H1 (cell line): Measurements from ENCODE around the gene HACD2. TPM values are rescaled to one million over a fixed set of nuclear protein-coding genes. Genes with fewer than 3 reads are reported as not detected.

Source experiments
- CTCF ChIA-PET: fragments of 300-600 bp; sonication (Branson Sonifier 250); formaldehyde crosslinking; loops from one replicate; lab custom pipeline; 2021; ENCODE audit not compliant: partially characterized antibody; lab: Charles Lee
- POLR2A ChIA-PET: fragments of 300-600 bp; sonication (Branson Sonifier 250); formaldehyde crosslinking; loops from one replicate; lab custom pipeline; 2021; ENCODE audit warnings: inconsistent platforms; ENCODE audit not compliant: partially characterized antibody; lab: Charles Lee
- DNase-seq, 2 experiments: peaks; one replicate each; pipeline versions ENCODE4 v3.0.0 to v3.0.0-alpha.2; 2010 to 2022; ENCODE audit warnings: low spot score in 2 of 2, low read depth in 1 of 2, mixed read lengths in 1 of 2
- FAIRE-seq: peaks from 2 replicates; lab custom pipeline; 2011; peaks lifted over from hg19 to GRCh38; lab: Jason Lieb, UNC
- H2AFZ ChIP-seq: 2 replicates; pipeline ENCODE4 v1.8.1; 2012; ENCODE audit warnings: low read length, inconsistent platforms
- H2AK5ac ChIP-seq: 2 replicates; pipeline ENCODE4 v1.6.1; 2013; ENCODE audit warnings: low read depth, low read length
- H2BK120ac ChIP-seq: replicated peaks from 2 replicates; pipeline ENCODE3; 2013; ENCODE audit warnings: low read depth, low read length, inconsistent platforms
- H2BK12ac ChIP-seq: 2 replicates; pipeline ENCODE4 v1.6.1; 2013; ENCODE audit warnings: low read depth, low read length
- H2BK15ac ChIP-seq: 2 replicates; pipeline ENCODE4 v1.6.1; 2013; ENCODE audit warnings: low read length
- H2BK20ac ChIP-seq: 2 replicates; pipeline ENCODE4 v1.6.1; 2013; ENCODE audit warnings: low read length
- H2BK5ac ChIP-seq: 2 replicates; pipeline ENCODE4 v1.6.1; 2013; ENCODE audit warnings: low read depth, low read length
- H3K14ac ChIP-seq: 2 replicates; pipeline ENCODE4 v1.6.1; 2013; ENCODE audit warnings: inconsistent platforms; ENCODE audit not compliant: insufficient read length
- H3K18ac ChIP-seq: 2 replicates; pipeline ENCODE4 v1.6.1; 2013; ENCODE audit warnings: low read length; ENCODE audit errors: extremely low read depth
- H3K23ac ChIP-seq: 2 replicates; pipeline ENCODE4 v1.6.1; 2013; ENCODE audit warnings: inconsistent platforms; ENCODE audit not compliant: insufficient read length
- H3K23me2 ChIP-seq: 2 replicates; pipeline ENCODE4 v1.6.1; 2013; ENCODE audit warnings: low read depth, low read length
- H3K27ac ChIP-seq: 2 replicates; pipeline ENCODE4 v1.6.1; 2011; ENCODE audit warnings: low read depth, low read length, inconsistent platforms
- H3K27me3 ChIP-seq, 4 experiments: replicated peaks in 1 of 4; 1 replicate in 1 of 4; 2 replicates in 3 of 4; pipeline versions ENCODE4 v1.6.1 to v1.8.1; 2011 to 2013; ENCODE audit warnings: low read length in 3 of 4, mild to moderate bottlenecking in 3 of 4, inconsistent platforms in 2 of 4, mixed read lengths in 2 of 4, moderate library complexity in 1 of 4; ENCODE audit not compliant: control insufficient read depth in 3 of 4, insufficient read depth in 3 of 4; ENCODE audit errors: extremely low read depth in 1 of 4
- H3K36me3 ChIP-seq, 4 experiments: 2 replicates each; pipeline versions ENCODE4 v1.6.1 to v1.8.1; 2011 to 2013; ENCODE audit warnings: mild to moderate bottlenecking in 4 of 4, low read length in 3 of 4, moderate library complexity in 2 of 4, control low read depth in 1 of 4, inconsistent platforms in 1 of 4; ENCODE audit not compliant: insufficient read depth in 4 of 4, control insufficient read depth in 2 of 4
- H3K4ac ChIP-seq: replicated peaks from 2 replicates; pipeline ENCODE3; 2013; ENCODE audit warnings: low read length, low read depth, mixed read lengths, inconsistent platforms; ENCODE audit not compliant: insufficient read length
- H3K4me1 ChIP-seq, 4 experiments: replicated peaks in 1 of 4; 1 replicate in 1 of 4; 2 replicates in 3 of 4; pipeline versions ENCODE4 v1.6.1 to v1.8.1; 2011 to 2013; ENCODE audit warnings: low read length in 3 of 4, inconsistent platforms in 2 of 4, mixed read lengths in 1 of 4; ENCODE audit not compliant: insufficient read depth in 4 of 4, control insufficient read depth in 3 of 4
- H3K4me2 ChIP-seq, 2 experiments: 2 replicates each; pipeline versions ENCODE4 v1.6.1 to v1.8.1; 2011 to 2013; ENCODE audit warnings: low read depth in 2 of 2, low read length in 2 of 2, control low read depth in 1 of 2, inconsistent platforms in 1 of 2, mild to moderate bottlenecking in 1 of 2; ENCODE audit not compliant: insufficient read depth in 1 of 2
- H3K4me3 ChIP-seq, 4 experiments: fragments of 200-600, 300-600 bp in 1 of 4; sonication (generic), shearing (Covaris generic), sonication (Bioruptor Twin) in 1 of 4; 2 replicates each; pipeline versions ENCODE4 v1.5.1 to v1.8.1; 2011 to 2016; ENCODE audit warnings: low read length in 4 of 4, low read depth in 3 of 4, control low read depth in 2 of 4, inconsistent platforms in 2 of 4, mild to moderate bottlenecking in 2 of 4, mixed read lengths in 1 of 4, moderate library complexity in 1 of 4; ENCODE audit not compliant: insufficient read depth in 2 of 4; ENCODE audit errors: extremely low read depth in 1 of 4
- H3K56ac ChIP-seq: replicated peaks from 2 replicates; pipeline ENCODE3; 2013; ENCODE audit warnings: low read depth, mild to moderate bottlenecking, mixed read lengths, low read length, inconsistent platforms; ENCODE audit not compliant: insufficient read length
- H3K79me1 ChIP-seq: 2 replicates; pipeline ENCODE4 v1.6.1; 2013; ENCODE audit warnings: low read depth, low read length, control low read depth
- H3K79me2 ChIP-seq, 2 experiments: 2 replicates each; pipeline versions ENCODE4 v1.6.1 to v1.8.1; 2012 to 2013; ENCODE audit warnings: low read length in 2 of 2, mild to moderate bottlenecking in 2 of 2, inconsistent platforms in 1 of 2; ENCODE audit not compliant: insufficient read depth in 2 of 2, control insufficient read depth in 1 of 2
- H3K9ac ChIP-seq, 4 experiments: replicated peaks in 1 of 4; 1 replicate in 1 of 4; 2 replicates in 3 of 4; pipeline versions ENCODE4 v1.6.1 to v1.8.1; 2011 to 2013; ENCODE audit warnings: low read depth in 3 of 4, low read length in 3 of 4, control low read depth in 2 of 4, mild to moderate bottlenecking in 2 of 4, moderate library complexity in 2 of 4, inconsistent platforms in 1 of 4; ENCODE audit errors: extremely low read depth in 1 of 4
- H3K9me3 ChIP-seq, 2 experiments: 2 replicates each; pipeline versions ENCODE4 v1.6.1 to v1.8.1; 2012 to 2013; ENCODE audit warnings: mild to moderate bottlenecking in 2 of 2, moderate library complexity in 2 of 2, control low read depth in 1 of 2, inconsistent platforms in 1 of 2, low read depth in 1 of 2, low read length in 1 of 2, mixed read lengths in 1 of 2; ENCODE audit not compliant: insufficient read depth in 2 of 2
- H4K20me1 ChIP-seq, 2 experiments: replicated peaks in 1 of 2; 2 replicates each; pipeline versions ENCODE3 to v1.8.1; 2011 to 2013; ENCODE audit warnings: inconsistent platforms in 2 of 2, low read length in 2 of 2, mild to moderate bottlenecking in 1 of 2; ENCODE audit not compliant: insufficient read depth in 2 of 2, control insufficient read depth in 1 of 2
- H4K5ac ChIP-seq: 2 replicates; pipeline ENCODE4 v1.6.1; 2013; ENCODE audit warnings: low read length, low read depth, mixed read lengths, inconsistent platforms; ENCODE audit not compliant: insufficient read length
- H4K8ac ChIP-seq: 2 replicates; pipeline ENCODE4 v1.8.0; 2013; ENCODE audit warnings: mild to moderate bottlenecking, moderate library complexity, low read length, inconsistent platforms; ENCODE audit not compliant: insufficient read depth; ENCODE audit errors: extremely low read depth
- H4K91ac ChIP-seq: replicated peaks from 2 replicates; pipeline ENCODE3; 2013; ENCODE audit warnings: low read length, mixed read lengths, inconsistent platforms; ENCODE audit not compliant: insufficient read length
- ASH2L ChIP-seq: fragments of 200-600, 300-600 bp; sonication (generic); IDR thresholded peaks from one replicate; pipeline ENCODE4 v1.7.1; 2017; ENCODE audit warnings: low read length
- ATF3 ChIP-seq: IDR thresholded peaks from 2 replicates; pipeline ENCODE4 v1.6.1; 2011; ENCODE audit warnings: low read depth, mild to moderate bottlenecking, low read length; ENCODE audit not compliant: insufficient read depth
- CHD1 ChIP-seq: IDR thresholded peaks from 2 replicates; pipeline ENCODE4 v1.6.1; 2012; ENCODE audit warnings: low read depth, low read length, improper control_type of control experiment
- CTBP2 ChIP-seq: IDR thresholded peaks from 2 replicates; pipeline ENCODE4 v1.7.0; 2011; ENCODE audit warnings: borderline replicate concordance, mild to moderate bottlenecking, moderate library complexity, mixed read lengths, low read length; ENCODE audit not compliant: insufficient read depth, insufficient read length
- CTCF ChIP-seq, 3 experiments: IDR thresholded peaks; 1 replicate in 2 of 3; 2 replicates in 1 of 3; pipeline versions ENCODE4 v1.5.1 to v1.6.1; 2011; ENCODE audit warnings: low read length in 3 of 3, mild to moderate bottlenecking in 3 of 3, inconsistent platforms in 2 of 3, low read depth in 1 of 3, moderate library complexity in 1 of 3; ENCODE audit not compliant: insufficient read depth in 1 of 3; ENCODE audit errors: control extremely low read depth in 1 of 3
- EGR1 ChIP-seq: IDR thresholded peaks from 2 replicates; pipeline ENCODE4 v1.6.1; 2011; ENCODE audit warnings: low read depth, low read length, borderline replicate concordance
- HDAC6 ChIP-seq: IDR thresholded peaks from one replicate; pipeline ENCODE4 v1.7.1; 2012; ENCODE audit warnings: low read depth, mild to moderate bottlenecking, inconsistent platforms, low read length, moderate library complexity
- MAFK ChIP-seq: IDR thresholded peaks from 2 replicates; pipeline ENCODE4 v1.6.1; 2012; ENCODE audit warnings: low read depth, mild to moderate bottlenecking, improper control_type of control experiment, low read length
- NRF1 ChIP-seq: IDR thresholded peaks from 2 replicates; pipeline ENCODE4 v1.6.1; 2011; ENCODE audit warnings: mild to moderate bottlenecking, low read depth, low read length, improper control_type of control experiment
- RXRA ChIP-seq: IDR thresholded peaks from 2 replicates; pipeline ENCODE4 v1.6.1; 2011; ENCODE audit warnings: low read depth, mild to moderate bottlenecking, low read length, moderate library complexity; ENCODE audit not compliant: insufficient read depth
- TAF1 ChIP-seq: IDR thresholded peaks from 2 replicates; pipeline ENCODE4 v1.6.1; 2011; ENCODE audit warnings: mild to moderate bottlenecking, low read depth, low read length
- TBP ChIP-seq: IDR thresholded peaks from 2 replicates; pipeline ENCODE4 v1.6.1; 2011; ENCODE audit warnings: low read depth, low read length, improper control_type of control experiment
- WGBS, 2 experiments: shearing (Covaris generic) in 1 of 2; methylation state at CpG; one replicate each; pipeline versions ENCODE4 v1.1.6 to v1.1.7; 2013 to 2015; ENCODE audit warnings: low lambda C conversion rate in 2 of 2, mixed read lengths in 2 of 2, inconsistent platforms in 1 of 2, low coverage in 1 of 2, missing lambda C conversion rate in 1 of 2; ENCODE audit not compliant: insufficient replicate concordance in 2 of 2, insufficient coverage in 1 of 2, insufficient read length in 1 of 2; ENCODE audit errors: extremely low coverage in 1 of 2, missing lambda C conversion rate in 1 of 2; 5-methylcytosine and 5-hydroxymethylcytosine counted together
- polyA plus RNA-seq, 7 experiments: library from polyadenylated mRNA; depleted of rRNA in 3 of 7; stranded (reverse) in 5 of 7; unstranded in 2 of 7; fragments of >200 nt in 5 of 7; fragments of 200-250 nt in 2 of 7; gene quantifications; 1 replicate in 5 of 7; 2 replicates in 1 of 7; 4 replicates in 1 of 7; pipeline versions ENCODE4 v1.2.1 to v1.2.3, GENCODE V29; 2011 to 2013; ENCODE audit warnings: missing spikeins in 2 of 7, mixed read lengths in 2 of 7
- total RNA-seq: library from RNA; stranded (reverse); fragmentation: NEBNext Ultra II Directional; extraction: Animal tissue kit (Norgen Biotek cat#: 25700); gene quantifications from 2 replicates; pipeline ENCODE4 v1.2.1, GENCODE V29; 2021

HACD2 gene
- total and polyA plus RNA-seq, 2 of the 8 experiments (the other 6 are each of a cell fraction or from before 2014, with no cell fraction given): 24.9 to 31.2 TPM

GRCh38 chr3:123485551-123485950 lies 99.3 kb downstream of the HACD2 start:
- Histone ChIP-seq H2BK15ac (no peak overlapping the region), H4K20me1 (no peaks in the 10 kb centered on the region), H3K18ac (no peak overlapping the region), H3K79me2 (no peaks in the 10 kb centered on the region), H4K8ac (no peak overlapping the region), H3K4me3 (no peak overlapping the region), H3K4ac (no peak overlapping the region), H4K5ac (no peak overlapping the region), H3K9ac (no peak overlapping the region), H3K23ac (no peak overlapping the region), H2AK5ac (no peak overlapping the region), H2BK5ac (no peak overlapping the region), H3K14ac (no peak overlapping the region), H3K27me3 (no peaks in the 10 kb centered on the region), H3K56ac (no peak overlapping the region), H2BK120ac (no peak overlapping the region), H2BK20ac (no peak overlapping the region), H3K27ac (no peak overlapping the region), H3K23me2 (no peaks in the 10 kb centered on the region), H3K9me3 (no peaks in the 10 kb centered on the region), H2AFZ (no peak overlapping the region), H3K36me3 (no peaks in the 10 kb centered on the region), H3K4me2 (no peak overlapping the region), H3K4me1 (no peaks in the 10 kb centered on the region), H3K79me1 (no peaks in the 10 kb centered on the region), H4K91ac (no peak overlapping the region), H2BK12ac (no peak overlapping the region)
- ChIA-PET CTCF (interaction anchor here (0.7 to 4.9 kb wide), 11 partner anchors 8 to 178 kb away, joined by 3 to 22 read pairs (median 5); no protein-coding TSS in a partner anchor), POLR2A (interaction anchor here (1.6 kb wide), 1 partner anchor 11 kb away, joined by 3 read pairs; no protein-coding TSS in a partner anchor)
- FAIRE-seq: no peak
- WGBS, 2 experiments: 96% methylated on average over 4 of the region's 4 CpGs; no CpG with 5 or more reads in 1 of the 2 experiments
- DNase-seq: no peak
- no peak for TF ChIP-seq TAF1
- no peak for TF ChIP-seq HDAC6
- no peak for TF ChIP-seq CTCF (IDR thresholded peaks at IDR 0.05; ENCODE audit: control extremely low read depth in 1 of 3, insufficient read depth in 1 of 3, low read depth in 1 of 3, low read length in 3 of 3)
- no peak for TF ChIP-seq ATF3
- no peak for TF ChIP-seq CHD1
- no peak for TF ChIP-seq EGR1
- TF ChIP-seq NRF1: no peak
- no peak for TF ChIP-seq RXRA
- TF ChIP-seq ASH2L: no peak
- no peak for TF ChIP-seq TBP
- no peak for TF ChIP-seq MAFK
- TF ChIP-seq CTBP2: no peak
